Mammary microvascular endothelial cell (primary cell): ENCODE results near the gene TBC1D10B. TPM values are rescaled to one million over a fixed set of nuclear protein-coding genes. Genes with fewer than 3 reads are reported as not detected.

Source experiments
- total RNA-seq: library from RNA; depleted of rRNA; stranded (reverse); fragments of >200 nt; gene quantifications from 2 replicates; pipeline ENCODE4 v1.2.3, GENCODE V29; 2015

Gene TBC1D10B, protein sequence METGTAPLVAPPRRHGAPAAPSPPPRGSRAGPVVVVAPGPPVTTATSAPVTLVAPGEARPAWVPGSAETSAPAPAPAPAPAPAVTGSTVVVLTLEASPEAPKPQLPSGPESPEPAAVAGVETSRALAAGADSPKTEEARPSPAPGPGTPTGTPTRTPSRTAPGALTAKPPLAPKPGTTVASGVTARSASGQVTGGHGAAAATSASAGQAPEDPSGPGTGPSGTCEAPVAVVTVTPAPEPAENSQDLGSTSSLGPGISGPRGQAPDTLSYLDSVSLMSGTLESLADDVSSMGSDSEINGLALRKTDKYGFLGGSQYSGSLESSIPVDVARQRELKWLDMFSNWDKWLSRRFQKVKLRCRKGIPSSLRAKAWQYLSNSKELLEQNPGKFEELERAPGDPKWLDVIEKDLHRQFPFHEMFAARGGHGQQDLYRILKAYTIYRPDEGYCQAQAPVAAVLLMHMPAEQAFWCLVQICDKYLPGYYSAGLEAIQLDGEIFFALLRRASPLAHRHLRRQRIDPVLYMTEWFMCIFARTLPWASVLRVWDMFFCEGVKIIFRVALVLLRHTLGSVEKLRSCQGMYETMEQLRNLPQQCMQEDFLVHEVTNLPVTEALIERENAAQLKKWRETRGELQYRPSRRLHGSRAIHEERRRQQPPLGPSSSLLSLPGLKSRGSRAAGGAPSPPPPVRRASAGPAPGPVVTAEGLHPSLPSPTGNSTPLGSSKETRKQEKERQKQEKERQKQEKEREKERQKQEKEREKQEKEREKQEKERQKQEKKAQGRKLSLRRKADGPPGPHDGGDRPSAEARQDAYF
- total RNA-seq, result 46.5 and 51.0 TPM in 2 replicates

DNA sequence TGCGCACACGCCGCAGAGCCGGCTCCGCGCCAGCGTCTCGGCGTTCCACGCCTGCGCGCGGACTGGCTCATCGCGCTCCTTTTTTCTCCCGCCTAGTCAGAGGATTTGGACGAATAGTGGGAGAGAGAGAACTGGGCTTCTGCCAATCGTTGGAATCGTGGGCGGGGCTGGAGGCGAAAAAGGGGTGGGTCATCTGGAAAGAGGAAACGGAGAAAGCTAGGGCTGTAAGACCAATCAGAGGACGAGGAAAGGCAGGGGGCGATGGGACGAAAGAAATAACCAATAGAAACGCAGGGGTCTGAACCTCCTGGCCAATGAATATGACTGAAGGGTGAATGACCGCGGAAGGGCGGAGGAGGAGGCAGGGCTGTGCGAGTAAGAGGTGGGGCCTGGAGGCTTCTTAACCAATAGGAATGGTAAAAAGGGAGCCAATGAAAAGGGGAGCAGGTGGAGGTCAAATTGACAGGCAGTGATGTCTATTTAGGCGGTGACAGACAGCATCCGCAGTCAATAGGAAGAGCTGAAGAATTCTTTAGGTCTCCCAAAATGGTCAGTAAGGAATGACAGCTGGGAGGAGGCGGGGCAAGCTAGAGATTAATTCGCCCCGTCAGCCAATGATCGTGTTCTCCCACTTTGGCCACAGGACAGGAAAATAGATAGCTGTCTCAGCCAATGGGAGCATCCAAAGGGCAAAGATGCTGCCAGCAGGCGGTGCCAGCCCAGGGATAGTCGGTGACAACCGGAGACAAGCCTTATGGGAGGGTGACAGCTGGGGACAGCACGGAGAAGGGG is at the start of gene TBC1D10B:
Gene TBC1D10B, minus strand, starts transcription at position 39 of the 792 bp plus-strand sequence. CDS start 311 bp downstream, outside the sequence.

DNA sequence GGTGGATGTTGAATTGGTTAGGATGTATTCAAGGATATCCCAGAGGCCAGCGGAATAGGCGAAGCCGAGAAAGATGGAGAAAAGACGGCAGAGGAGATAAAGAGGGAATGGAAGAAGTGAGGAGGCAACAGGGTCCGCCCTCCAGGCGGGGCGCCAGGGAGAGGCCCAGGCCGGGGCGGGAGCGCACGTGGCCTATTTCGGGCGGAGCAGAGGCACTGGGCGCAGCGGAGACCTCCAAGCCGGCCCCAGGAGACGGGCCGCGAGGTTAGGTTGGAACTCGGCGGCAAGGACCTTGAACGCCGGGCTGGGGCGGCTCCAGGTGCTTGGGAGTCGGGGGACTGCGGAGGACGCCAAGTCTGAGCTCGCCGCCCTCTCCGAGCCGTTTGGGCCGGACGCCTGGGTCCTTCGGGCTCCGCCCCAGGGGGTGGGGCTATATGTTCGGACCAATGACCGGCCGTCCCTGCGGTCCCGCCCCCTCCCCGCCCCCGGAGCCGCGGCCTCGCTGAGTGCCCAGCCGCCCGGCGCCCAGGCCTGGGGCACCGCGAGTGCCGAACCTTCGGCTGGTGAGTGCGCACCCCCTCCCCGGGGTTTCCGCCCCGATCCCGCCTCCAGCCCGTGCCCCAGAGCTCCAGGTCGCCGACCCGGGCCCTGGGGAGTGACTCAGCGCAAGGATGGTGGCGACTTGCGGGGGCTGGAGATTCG is 37.0 kb upstream of the TBC1D10B start, which contains the start of gene ZNF771:
Gene ZNF771, plus strand, starts transcription at position 505 of the 702 bp plus-strand sequence. CDS start 448 bp downstream, outside the sequence.

DNA sequence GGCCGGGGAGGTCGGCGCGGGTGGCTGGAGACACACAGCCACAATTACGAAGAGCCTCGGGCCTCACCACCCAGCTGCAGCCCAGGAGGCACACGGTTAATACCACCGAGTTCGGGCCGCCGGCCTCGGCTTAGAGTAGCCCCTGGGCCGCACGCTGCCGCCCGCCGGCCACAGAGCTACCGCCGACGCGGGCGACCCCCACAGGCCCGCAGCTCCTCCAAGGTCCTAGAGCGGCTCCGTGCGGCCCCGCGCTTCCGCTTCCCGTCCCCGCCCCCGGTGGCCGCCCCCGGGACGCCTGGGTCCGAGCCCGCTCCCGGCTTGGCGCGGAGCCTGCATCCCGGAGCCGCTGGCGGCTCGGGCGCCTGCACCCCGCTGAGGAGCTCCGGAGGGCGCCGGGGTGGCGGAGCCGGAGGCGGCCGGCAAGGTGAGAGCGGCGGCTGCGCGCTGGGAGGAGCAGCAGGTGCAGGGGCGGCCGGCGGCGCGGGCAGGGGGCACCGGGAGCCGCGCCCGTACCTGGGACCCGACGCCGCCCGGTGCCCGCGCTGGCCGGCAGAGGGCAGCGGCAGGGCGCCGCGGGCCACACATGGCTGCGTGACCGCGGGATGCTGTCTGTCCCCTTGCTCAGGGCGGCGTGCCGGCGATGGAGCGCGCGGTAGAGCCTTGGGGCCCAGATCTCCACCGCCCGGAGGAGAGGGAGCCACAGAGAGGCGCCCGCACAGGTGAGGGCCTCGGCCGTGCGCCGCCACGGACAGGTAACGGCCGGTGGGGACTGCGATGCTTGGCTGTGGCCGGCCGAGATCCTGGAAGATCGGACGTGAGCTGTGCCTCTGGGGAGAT is 25.1 kb upstream of the TBC1D10B start, which contains the start of gene ZNF48:
Gene ZNF48, plus strand, starts transcription at position 266 of the 837 bp plus-strand sequence. Its CDS starts 375 bp downstream, at position 641.

DNA sequence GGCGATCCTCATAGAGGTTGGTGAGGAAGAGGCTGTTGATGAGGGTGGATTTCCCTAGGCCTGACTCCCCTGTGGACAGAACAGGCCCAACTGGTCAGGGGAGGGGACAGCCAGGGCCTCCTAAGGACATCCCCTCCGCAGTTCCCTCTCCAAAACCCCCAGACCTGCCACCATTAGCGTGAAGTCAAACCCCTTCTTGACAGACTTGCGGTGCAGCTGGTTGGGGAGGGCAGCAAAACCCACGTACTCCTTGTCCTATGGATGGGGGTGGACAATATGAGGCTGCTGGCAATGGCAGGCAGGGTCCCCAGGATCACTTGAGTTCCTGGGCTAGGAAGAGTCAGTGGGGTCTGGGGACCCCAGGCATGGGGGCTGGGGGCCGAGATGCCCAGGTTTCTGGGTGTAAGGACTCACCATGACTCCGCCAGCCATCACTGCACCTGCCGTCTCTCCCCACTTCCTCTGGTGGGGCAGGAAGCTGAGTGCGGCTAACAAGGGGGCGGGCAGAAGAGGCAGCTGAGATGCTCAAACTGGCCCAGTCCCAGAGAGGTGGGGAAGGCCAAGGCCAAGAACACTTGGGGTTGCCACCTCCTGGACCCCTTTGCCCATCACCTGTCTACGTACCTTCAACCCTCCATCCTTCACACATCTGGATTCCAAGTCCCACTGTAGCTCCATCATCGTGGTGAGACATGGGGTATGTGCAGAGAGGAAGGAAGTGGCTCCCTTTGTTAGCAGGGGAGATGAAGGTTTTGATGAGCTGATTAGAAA is 12.0 kb upstream of the TBC1D10B start, which contains the start of gene SEPTIN1:
Gene SEPTIN1, minus strand, starts transcription at position 451 of the 771 bp plus-strand sequence. Its CDS starts 19 bp downstream, at position 432.

DNA sequence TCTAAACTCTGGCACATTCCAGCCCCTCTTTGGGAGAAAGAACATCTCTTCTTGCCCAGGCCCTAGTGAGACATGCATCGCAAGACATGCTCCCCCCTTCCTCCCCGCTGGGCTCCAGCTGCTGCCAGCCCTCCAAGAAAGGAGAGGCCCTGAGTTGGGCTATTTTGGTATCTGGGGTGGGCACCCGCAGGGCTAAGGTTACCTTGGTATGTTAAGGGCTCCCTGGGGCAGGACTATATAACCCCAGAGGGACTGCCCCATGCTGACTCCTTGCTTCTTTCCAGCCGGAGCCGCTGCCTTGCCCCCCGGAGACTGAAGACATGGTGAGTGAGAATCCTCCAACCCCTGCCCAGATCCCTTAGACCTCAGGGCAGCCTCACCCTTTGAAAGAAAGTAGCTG is 4.2 kb upstream of the TBC1D10B start, which contains the start of gene MYL11:
Gene MYL11, plus strand, starts transcription at position 265 of the 400 bp plus-strand sequence. Its CDS starts 56 bp downstream, at position 321.

DNA sequence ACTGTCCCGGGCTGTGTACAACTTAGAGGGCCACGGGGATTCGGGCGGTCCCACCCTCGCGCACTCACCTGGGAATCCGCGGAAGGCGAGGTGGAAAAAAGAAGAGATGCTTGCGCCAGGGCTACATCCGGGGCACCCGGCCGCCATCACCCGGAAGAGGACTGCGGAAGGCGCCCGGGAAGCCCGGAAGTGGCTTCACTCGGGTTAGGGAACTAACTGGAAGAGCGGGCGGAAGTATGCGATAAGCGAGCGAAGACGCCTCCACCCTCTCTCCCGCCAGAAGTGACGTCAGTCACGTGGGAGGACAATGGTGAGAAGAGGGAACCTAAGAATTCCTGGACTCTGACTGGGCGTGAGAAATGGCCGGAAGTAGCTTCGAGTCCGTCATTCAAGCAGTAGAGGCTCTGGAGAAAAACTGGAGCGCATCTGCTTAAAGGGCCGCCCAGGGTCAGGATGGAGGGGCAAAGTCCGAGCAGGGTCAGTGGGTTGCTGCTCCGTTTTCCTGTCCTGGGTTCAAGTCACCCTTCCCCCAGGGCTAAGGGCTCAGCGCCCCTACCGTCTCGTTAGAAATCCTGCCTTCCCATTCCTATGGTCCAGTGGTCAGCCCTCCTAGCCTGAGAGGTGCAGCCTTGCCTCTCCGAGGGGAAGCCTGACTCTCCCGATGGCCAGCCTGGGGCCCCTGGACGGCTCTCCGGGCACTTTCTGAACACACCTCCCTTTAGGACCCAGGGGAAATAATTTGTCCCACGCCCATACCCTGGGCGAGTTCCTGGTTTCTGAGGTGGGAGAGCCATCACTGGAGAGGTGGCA is 14.9 kb downstream of the TBC1D10B start, which contains the start of gene CD2BP2:
Gene CD2BP2, minus strand, starts transcription at position 165 of the 810 bp plus-strand sequence. CDS start 627 bp downstream, outside the sequence.

Other genes starting within 250 kb of the TBC1D10B start
- gene MAPK3, start 247.3 kb downstream of the TBC1D10B start, total RNA-seq, result 127 and 147 TPM in 2 replicates
- 4.5 and 7.1 TPM in 2 replicates for gene CORO1A, start 186.9 kb downstream of the TBC1D10B start, total RNA-seq
- 512 and 763 TPM in 2 replicates for gene BOLA2B, start 176.8 kb downstream of the TBC1D10B start, total RNA-seq
- gene SLX1A, start 176.6 kb downstream of the TBC1D10B start, total RNA-seq, result 31.9 and 47.6 TPM in 2 replicates
- gene SULT1A3, start 171.2 kb downstream of the TBC1D10B start, total RNA-seq, result 9.0 and 26.8 TPM in 2 replicates
- gene NPIPB13, start 122.0 kb downstream of the TBC1D10B start, total RNA-seq, result 0.10 and 0.27 TPM in 2 replicates
- gene CD2BP2, start 15.2 kb downstream of the TBC1D10B start, total RNA-seq, result 66.4 and 71.7 TPM in 2 replicates
- not detected in 2 replicates for gene MYL11, start 4.3 kb upstream of the TBC1D10B start, total RNA-seq
- gene SEPTIN1, start 12.1 kb upstream of the TBC1D10B start, total RNA-seq, result not detected in 2 replicates
- gene ZNF48, start 24.9 kb upstream of the TBC1D10B start, total RNA-seq, result 4.4 and 4.8 TPM in 2 replicates
- 5.3 and 6.7 TPM in 2 replicates for gene ZNF771, start 37.1 kb upstream of the TBC1D10B start, total RNA-seq
- 70.2 and 71.6 TPM in 2 replicates for gene DCTPP1, start 59.5 kb upstream of the TBC1D10B start, total RNA-seq
- gene SEPHS2, start 75.4 kb upstream of the TBC1D10B start, total RNA-seq, result 28.8 and 31.7 TPM in 2 replicates
- gene ITGAL, start 102.2 kb upstream of the TBC1D10B start, total RNA-seq, result under 0.01 and 0.05 TPM in 2 replicates
- 23.7 and 25.4 TPM in 2 replicates for gene ZNF768, start 156.1 kb upstream of the TBC1D10B start, total RNA-seq
- 5.1 and 5.8 TPM in 2 replicates for gene ZNF747, start 164.4 kb upstream of the TBC1D10B start, total RNA-seq
- gene ZNF764, start 187.9 kb upstream of the TBC1D10B start, total RNA-seq, result 6.9 TPM in 2 replicates
- 10.2 and 12.1 TPM in 2 replicates for gene ZNF688, start 201.2 kb upstream of the TBC1D10B start, total RNA-seq
- gene ZNF785, start 215.2 kb upstream of the TBC1D10B start, total RNA-seq, result 4.8 and 5.2 TPM in 2 replicates
- gene ZNF689, start 239.9 kb upstream of the TBC1D10B start, total RNA-seq, result 5.4 and 6.0 TPM in 2 replicates